Upper lobe of right lung (tissue), 1 donor: ENCODE results near the gene RAB3C. TPM values are rescaled to one million over a fixed set of nuclear protein-coding genes. Genes with fewer than 3 reads are reported as not detected.
A peak's percentile ranks its signal among the peaks of the same experiment; 100 is the strongest.
"Not testable (repeated sequence)": the region's sequence is repeated elsewhere in the genome, so short reads cannot be mapped to it uniquely, and the experiment has no call there.

Experiments used
- ATAC-seq: fragments of 200-7000 bp; cut with Tn5 transposase; one replicate; pipeline ENCODE4 v1.9.1; 2020; ENCODE audit warnings: mild to moderate bottlenecking, moderate library complexity
- DNase-seq: peaks from one replicate; pipeline ENCODE4 v3.0.0-alpha.2; 2020
- H3K27ac ChIP-seq: fragments of 200-600 bp; one replicate; pipeline ENCODE4 v1.8.0; 2022
- H3K27me3 ChIP-seq: fragments of 200-600 bp; one replicate; pipeline ENCODE4 v1.8.0; 2022; ENCODE audit warnings: mild to moderate bottlenecking
- H3K36me3 ChIP-seq: fragments of 200-600 bp; one replicate; pipeline ENCODE4 v1.8.0; 2022
- H3K4me1 ChIP-seq: fragments of 200-600 bp; one replicate; pipeline ENCODE4 v1.8.0; 2022
- H3K4me3 ChIP-seq: fragments of 200-600 bp; one replicate; pipeline ENCODE4 v1.8.0; 2022; ENCODE audit warnings: mild to moderate bottlenecking
- H3K9me3 ChIP-seq: fragments of 200-600 bp; one replicate; pipeline ENCODE4 v1.8.0; 2022
- CTCF ChIP-seq: fragments of 200-600 bp; IDR thresholded peaks from one replicate; pipeline ENCODE4 v1.8.0; 2022; ENCODE audit warnings: antibody characterized with exemption
- intact Hi-C: fragments of 100-400 bp; cut with DNase I; formaldehyde crosslinking; loops from one replicate; pipeline ENCODE4 v1.11.0; 2022
- total RNA-seq: library from RNA; stranded (reverse); fragmentation: NEBNext Ultra II Directional; extraction: Animal tissue kit (Norgen Biotek cat#: 25700); gene quantifications from one replicate; pipeline ENCODE4 v1.2.1, GENCODE V29; 2021
- donor health status: DM: no; HTN: yes; CAD: no; lungs with severe emphysema.

RAB3C gene
- total RNA-seq, 1 donor from 2014 or later: 0.67 TPM

- H3K4me1 ChIP-seq: no peaks in the 10 kb centered on the region
- no peaks in the 10 kb centered on the region for H3K27me3 ChIP-seq
- no peak for ATAC-seq
- no peaks in the 10 kb centered on the region for H3K9me3 ChIP-seq
- intact Hi-C loops: no loop called here
- no peak for DNase-seq
- H3K27ac ChIP-seq: no peak overlapping the region
- no peaks in the 10 kb centered on the region for H3K36me3 ChIP-seq
- TF ChIP-seq CTCF: no peak
- no peak overlapping the region for H3K4me3 ChIP-seq
Observed at GRCh38 chr5:58571501-58571900, 11.4 kb upstream of the RAB3C start.

DNA sequence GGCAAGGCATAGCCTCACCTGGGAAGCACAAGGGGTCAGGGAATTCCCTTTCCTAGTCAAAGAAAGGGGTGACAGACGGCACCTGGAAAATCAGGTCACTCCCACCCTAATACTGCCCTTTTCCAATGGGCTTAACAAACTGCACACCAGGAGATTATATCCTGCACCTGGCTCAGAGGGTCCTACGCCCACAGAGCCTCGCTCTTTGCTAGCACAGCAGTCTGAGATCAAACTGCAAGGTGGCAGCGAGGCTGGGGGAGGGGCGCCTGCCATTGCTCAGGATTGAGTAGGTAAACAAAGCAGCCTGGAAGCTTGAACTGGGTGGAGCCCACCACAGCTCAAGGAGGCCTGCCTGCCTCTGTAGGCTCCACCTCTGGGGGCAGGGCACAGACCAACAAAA, 9.9 kb upstream of the RAB3C start:
- H3K36me3 ChIP-seq, ATAC-seq, H3K27me3 ChIP-seq, H3K9me3 ChIP-seq, intact Hi-C loops, H3K4me3 ChIP-seq, H3K27ac ChIP-seq, H3K4me1 ChIP-seq: not testable (repeated sequence)
- DNase-seq: peak; percentile 48

DNA sequence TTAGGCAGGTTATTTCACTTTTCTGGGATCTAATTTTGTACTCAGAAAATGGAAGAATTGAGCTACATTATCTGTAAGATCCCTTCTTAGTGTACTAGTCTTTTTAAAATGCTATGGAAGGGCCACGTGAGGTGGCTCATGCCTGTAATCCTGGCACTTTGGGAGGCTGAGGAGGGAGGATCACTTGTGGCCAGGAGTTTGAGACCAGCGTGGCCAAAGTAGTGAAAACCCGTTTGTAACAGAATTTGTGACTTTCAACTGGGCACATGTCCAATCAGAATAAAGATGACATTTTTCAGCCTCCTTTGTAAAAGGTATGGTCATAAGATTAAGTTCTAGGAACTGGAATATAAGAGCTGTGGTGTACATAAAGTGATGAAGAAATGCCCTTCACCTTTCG, 3.1 kb upstream of the RAB3C start:
- peaks cover 4% of the 10 kb centered on the region for H3K4me1 ChIP-seq
- H3K27me3 ChIP-seq: peaks cover 16% of the 10 kb centered on the region
- no peak overlapping the region for H3K4me3 ChIP-seq
- TF ChIP-seq CTCF: no peak
- H3K36me3 ChIP-seq: no peaks in the 10 kb centered on the region
- intact Hi-C loops: no loop called here
- H3K9me3 ChIP-seq: no peaks in the 10 kb centered on the region
- DNase-seq (no peak), ATAC-seq (no peak)
- no peak overlapping the region for H3K27ac ChIP-seq

- no peak for TF ChIP-seq CTCF
- peak; percentile 63 for DNase-seq
- peak; percentile 12 for ATAC-seq
- no peak overlapping the region for H3K27ac ChIP-seq
- peaks cover 16% of the 10 kb centered on the region for H3K27me3 ChIP-seq
- intact Hi-C loops: no loop called here
- H3K9me3 ChIP-seq: no peaks in the 10 kb centered on the region
- H3K4me3 ChIP-seq: peak overlapping the region; percentile 61
- peaks cover 4% of the 10 kb centered on the region for H3K4me1 ChIP-seq
- H3K36me3 ChIP-seq: no peaks in the 10 kb centered on the region
Observed at GRCh38 chr5:58582019-58582802, 664 bp upstream of the RAB3C start.

DNA sequence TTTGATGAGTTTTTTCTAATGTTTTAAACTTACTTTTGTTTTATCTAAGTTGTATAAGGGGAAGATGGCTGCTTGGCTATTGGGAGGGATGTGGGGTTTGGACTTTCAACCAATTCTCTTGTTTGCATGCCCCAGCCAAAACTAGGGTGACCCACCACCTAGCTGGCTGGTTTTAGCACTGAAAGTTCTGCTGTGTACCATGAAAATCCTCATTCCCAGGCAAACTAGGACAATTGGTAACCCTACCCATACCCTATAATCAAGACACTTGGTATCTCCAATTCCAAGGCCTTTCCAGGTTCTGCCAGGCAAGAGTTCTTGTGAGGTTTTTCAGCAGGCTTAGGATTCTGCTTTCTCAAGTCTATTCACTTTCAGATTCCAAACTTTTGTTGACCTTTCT, 13.1 kb downstream of the RAB3C start:
- no peaks in the 10 kb centered on the region for H3K9me3 ChIP-seq
- ATAC-seq (no peak), DNase-seq (no peak)
- no peak overlapping the region for H3K27ac ChIP-seq
- intact Hi-C loops: no loop called here
- H3K4me3 ChIP-seq: no peak overlapping the region
- H3K27me3 ChIP-seq: no peaks in the 10 kb centered on the region
- no peaks in the 10 kb centered on the region for H3K36me3 ChIP-seq
- TF ChIP-seq CTCF: no peak
- no peaks in the 10 kb centered on the region for H3K4me1 ChIP-seq

GRCh38 chr5:58598440-58598839, 15.6 kb downstream of the RAB3C start:
- no peak overlapping the region for H3K27ac ChIP-seq
- no peak for DNase-seq
- peaks cover 6% of the 10 kb centered on the region for H3K9me3 ChIP-seq
- intact Hi-C loops: no loop called here
- H3K4me1 ChIP-seq: no peaks in the 10 kb centered on the region
- no peak overlapping the region for H3K4me3 ChIP-seq
- no peak for TF ChIP-seq CTCF
- no peaks in the 10 kb centered on the region for H3K27me3 ChIP-seq
- H3K36me3 ChIP-seq: no peaks in the 10 kb centered on the region
- no peak for ATAC-seq
